HCT116 (cell line): ENCODE measurements around the gene ARSB.

Experiments used
- CEBPB ChIP-seq: IDR thresholded peaks from 2 replicates; pipeline ENCODE4 v1.6.1; 2012; ENCODE audit warnings: low read depth
- POLR2A ChIP-seq: IDR thresholded peaks from 2 replicates; pipeline ENCODE4 v1.7.0; 2011; ENCODE audit warnings: borderline replicate concordance; ENCODE audit not compliant: insufficient read depth, insufficient read length; ENCODE audit errors: extremely low read depth
- POLR2AphosphoS5 ChIP-seq: IDR thresholded peaks from 2 replicates; pipeline ENCODE4 v1.6.1; 2011; ENCODE audit warnings: mild to moderate bottlenecking, low read depth, low read length, moderate library complexity
- TF ChIP-seq, protein P1 (sequence below), 3 experiments: fragments of 200-600 bp in 1 of 3; sonication (generic) in 1 of 3; IDR thresholded peaks in 2 of 3; conservative IDR thresholded peaks in 1 of 3; 2 replicates each; pipeline ENCODE4 v1.5.1; 2012 to 2017; ENCODE audit warnings: low read depth in 2 of 3, low read length in 2 of 3, antibody characterized with exemption in 1 of 3, borderline replicate concordance in 1 of 3, control low read depth in 1 of 3, mild to moderate bottlenecking in 1 of 3, mixed read lengths in 1 of 3, mixed run types in 1 of 3, moderate library complexity in 1 of 3; ENCODE audit not compliant: insufficient read depth in 1 of 3
- TF ChIP-seq, protein P2 (sequence below): IDR thresholded peaks from 2 replicates; pipeline ENCODE4 v1.6.1; 2012
- TF ChIP-seq, protein P3 (sequence below): IDR thresholded peaks from 2 replicates; pipeline ENCODE4 v1.6.1; 2012; ENCODE audit warnings: low read depth

DNA sequence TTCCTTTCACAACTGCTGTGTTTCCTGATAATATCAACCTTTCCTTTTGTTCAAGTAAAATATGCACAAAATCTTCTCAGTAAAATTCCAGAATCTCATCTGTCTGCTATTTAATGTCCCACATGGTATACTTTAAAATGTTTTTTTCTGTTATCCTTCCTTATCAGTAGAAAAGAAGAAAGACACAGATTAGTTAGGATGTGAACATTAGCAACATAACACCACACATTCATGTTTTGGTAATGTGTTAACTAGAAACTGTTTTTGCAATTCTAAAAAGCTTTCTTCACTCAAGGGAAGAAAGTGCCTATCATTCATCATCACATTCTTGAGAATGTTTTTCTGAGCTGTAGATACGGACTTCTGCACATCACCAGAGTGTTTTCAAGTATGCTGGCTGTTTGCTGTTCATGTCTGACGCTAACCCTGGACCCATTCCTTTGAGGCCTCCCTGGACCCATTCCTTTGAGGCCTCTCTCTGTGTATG lies 10.5 kb upstream of the ARSB start:
- TF ChIP-seq, protein P1, sequence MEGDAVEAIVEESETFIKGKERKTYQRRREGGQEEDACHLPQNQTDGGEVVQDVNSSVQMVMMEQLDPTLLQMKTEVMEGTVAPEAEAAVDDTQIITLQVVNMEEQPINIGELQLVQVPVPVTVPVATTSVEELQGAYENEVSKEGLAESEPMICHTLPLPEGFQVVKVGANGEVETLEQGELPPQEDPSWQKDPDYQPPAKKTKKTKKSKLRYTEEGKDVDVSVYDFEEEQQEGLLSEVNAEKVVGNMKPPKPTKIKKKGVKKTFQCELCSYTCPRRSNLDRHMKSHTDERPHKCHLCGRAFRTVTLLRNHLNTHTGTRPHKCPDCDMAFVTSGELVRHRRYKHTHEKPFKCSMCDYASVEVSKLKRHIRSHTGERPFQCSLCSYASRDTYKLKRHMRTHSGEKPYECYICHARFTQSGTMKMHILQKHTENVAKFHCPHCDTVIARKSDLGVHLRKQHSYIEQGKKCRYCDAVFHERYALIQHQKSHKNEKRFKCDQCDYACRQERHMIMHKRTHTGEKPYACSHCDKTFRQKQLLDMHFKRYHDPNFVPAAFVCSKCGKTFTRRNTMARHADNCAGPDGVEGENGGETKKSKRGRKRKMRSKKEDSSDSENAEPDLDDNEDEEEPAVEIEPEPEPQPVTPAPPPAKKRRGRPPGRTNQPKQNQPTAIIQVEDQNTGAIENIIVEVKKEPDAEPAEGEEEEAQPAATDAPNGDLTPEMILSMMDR (IDR thresholded peaks at IDR 0.05 in 2 of 3, conservative IDR thresholded peaks at IDR 0.05 in 1 of 3; ENCODE audit: borderline replicate concordance in 1 of 3, insufficient read depth in 1 of 3, low read depth in 2 of 3, low read length in 2 of 3): no peak
- no peak for TF ChIP-seq POLR2AphosphoS5
- no peak for TF ChIP-seq POLR2A
- TF ChIP-seq, protein P2, sequence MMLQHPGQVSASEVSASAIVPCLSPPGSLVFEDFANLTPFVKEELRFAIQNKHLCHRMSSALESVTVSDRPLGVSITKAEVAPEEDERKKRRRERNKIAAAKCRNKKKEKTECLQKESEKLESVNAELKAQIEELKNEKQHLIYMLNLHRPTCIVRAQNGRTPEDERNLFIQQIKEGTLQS: no peak
- TF ChIP-seq, protein P3, sequence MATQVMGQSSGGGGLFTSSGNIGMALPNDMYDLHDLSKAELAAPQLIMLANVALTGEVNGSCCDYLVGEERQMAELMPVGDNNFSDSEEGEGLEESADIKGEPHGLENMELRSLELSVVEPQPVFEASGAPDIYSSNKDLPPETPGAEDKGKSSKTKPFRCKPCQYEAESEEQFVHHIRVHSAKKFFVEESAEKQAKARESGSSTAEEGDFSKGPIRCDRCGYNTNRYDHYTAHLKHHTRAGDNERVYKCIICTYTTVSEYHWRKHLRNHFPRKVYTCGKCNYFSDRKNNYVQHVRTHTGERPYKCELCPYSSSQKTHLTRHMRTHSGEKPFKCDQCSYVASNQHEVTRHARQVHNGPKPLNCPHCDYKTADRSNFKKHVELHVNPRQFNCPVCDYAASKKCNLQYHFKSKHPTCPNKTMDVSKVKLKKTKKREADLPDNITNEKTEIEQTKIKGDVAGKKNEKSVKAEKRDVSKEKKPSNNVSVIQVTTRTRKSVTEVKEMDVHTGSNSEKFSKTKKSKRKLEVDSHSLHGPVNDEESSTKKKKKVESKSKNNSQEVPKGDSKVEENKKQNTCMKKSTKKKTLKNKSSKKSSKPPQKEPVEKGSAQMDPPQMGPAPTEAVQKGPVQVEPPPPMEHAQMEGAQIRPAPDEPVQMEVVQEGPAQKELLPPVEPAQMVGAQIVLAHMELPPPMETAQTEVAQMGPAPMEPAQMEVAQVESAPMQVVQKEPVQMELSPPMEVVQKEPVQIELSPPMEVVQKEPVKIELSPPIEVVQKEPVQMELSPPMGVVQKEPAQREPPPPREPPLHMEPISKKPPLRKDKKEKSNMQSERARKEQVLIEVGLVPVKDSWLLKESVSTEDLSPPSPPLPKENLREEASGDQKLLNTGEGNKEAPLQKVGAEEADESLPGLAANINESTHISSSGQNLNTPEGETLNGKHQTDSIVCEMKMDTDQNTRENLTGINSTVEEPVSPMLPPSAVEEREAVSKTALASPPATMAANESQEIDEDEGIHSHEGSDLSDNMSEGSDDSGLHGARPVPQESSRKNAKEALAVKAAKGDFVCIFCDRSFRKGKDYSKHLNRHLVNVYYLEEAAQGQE: no peak
- TF ChIP-seq CEBPB: no peak
